HG02943 (cell line): ENCODE measurements around the gene HCN4.
"Not testable (repeated sequence)": the region's sequence is repeated elsewhere in the genome, so short reads cannot be mapped to it uniquely, and the experiment has no call there.

Experiments used
- ATAC-seq: cut with Tn5 transposase; IDR thresholded peaks from one replicate; pipeline ENCODE4 v1.9.1; 2021; ENCODE audit warnings: mild to moderate bottlenecking, low read depth, moderate library complexity; ENCODE audit not compliant: unreplicated experiment

The HCN4 gene

GRCh38 chr15:73303636-73304035, 65.1 kb downstream of the HCN4 start:
- ATAC-seq, result no peak

DNA sequence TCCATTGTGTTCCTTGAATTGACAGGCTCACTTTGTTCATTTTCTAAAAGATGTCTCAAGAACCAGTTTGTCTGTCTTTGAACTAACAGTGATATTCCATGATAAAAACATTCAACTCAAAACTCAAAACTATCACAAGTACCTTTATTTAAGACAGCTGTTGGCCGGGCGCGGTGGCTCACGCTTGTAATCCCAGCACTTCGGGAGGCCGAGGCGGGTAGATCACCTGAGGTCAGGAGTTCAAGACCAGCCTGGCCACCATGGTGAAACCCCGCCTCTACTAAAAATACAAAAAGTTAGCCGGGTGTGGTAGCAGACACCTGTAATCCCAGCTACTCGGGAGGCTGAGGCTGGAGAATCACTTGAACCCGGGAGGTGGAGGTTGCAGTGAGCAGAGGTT, 68.5 kb downstream of the HCN4 start:
- ATAC-seq, result not testable (repeated sequence)

DNA sequence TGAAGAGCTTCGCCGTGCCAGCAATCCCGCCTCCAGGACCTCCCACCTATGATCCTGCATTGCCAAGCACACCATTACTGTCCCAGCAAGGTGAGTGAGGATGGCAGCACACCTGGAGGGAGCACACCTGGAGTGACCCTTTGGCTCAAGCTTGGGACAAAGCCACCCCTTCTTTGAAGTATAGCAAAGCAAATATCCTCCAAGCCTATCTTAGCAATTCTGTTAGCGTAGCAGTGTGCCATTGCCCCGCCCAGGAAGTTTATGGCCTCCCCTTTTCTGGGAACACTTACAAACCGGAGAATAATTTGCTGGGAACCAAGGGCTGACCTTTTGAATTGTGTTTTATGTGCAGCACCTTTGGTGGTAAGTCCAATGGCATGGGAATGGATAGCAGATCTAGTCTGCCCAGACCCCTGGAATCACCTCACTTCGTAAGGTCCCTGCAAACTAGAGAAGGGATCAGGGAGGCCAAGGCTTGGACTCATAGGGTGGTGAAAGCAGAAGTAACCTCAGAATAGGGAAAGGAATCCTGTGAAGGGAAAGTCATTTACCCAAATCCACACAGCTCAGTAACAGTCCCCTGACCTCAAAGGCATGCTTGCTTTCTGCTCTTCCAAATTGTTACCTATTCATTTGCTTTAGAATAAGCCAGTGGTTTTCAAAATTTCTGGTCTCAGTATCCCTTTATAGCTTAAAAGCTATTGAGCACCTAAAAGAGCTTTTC, 70.1 kb downstream of the HCN4 start:
- ATAC-seq, result no peak

DNA sequence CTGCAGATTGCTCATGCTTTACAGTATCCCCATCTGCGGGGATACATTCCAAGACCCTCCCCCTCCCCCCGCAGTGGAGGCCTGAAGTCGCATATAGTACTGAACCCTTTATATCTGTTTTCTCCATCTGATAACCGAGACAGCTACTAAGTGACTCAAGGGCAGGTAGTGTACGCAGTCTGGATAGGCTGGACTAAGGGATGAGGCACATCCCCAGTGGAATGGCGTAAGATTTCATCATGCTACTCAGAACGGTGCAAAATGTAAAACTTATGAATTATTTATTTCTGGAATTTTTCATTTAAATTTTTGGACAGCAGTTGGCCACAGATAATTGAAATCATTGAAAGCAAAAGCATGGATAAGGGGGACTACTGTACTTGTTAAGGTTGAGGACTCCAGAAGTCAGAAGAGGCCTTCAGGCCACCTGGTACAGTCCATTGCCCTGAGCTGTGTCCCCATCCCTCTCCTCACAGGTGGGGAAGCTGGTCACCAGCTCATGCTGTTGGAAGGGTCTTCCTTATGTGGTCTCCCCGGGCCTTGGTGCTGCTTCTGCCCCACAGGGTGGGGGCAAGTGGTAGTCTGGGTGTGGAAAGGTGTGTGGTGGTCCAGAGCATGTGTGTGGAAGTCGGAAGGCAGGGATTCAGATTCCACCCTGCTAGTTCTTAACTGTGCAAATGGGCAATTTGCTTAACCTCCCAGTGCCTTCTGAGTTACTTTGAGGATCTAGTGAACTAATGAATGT, 72.0 kb downstream of the HCN4 start:
- ATAC-seq, result no peak

DNA sequence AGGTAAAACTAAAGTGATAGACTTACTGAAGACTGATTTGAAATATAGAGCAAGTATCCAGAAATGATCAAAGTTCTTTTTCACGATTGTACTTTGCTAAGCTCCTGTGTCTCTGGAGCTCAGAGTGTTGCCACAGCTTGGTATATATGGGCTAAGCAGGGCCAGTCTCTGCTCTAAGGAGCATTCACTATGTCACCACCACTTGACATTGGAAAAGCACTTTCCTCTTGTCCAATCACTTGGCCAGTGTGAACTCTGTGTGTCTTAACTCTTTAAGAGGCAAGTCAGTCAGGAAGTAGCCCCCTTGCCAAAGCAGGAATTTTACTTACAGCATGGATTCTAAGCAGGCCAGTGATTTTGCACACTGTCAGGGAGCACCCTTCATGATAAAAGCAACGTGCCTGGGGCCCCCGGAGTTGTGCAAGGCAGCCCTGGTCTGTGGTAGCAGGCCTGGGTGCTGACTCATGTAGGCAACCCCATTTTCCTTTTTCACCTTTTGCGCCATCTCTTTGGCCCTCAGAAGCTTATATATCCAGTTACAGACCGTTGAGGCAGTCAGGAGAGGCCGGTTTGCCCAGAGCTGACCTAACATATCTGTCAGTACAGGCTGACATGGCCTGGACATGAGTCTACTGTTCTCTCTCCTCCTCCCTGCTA, 73.0 kb downstream of the HCN4 start:
- ATAC-seq, result no peak

DNA sequence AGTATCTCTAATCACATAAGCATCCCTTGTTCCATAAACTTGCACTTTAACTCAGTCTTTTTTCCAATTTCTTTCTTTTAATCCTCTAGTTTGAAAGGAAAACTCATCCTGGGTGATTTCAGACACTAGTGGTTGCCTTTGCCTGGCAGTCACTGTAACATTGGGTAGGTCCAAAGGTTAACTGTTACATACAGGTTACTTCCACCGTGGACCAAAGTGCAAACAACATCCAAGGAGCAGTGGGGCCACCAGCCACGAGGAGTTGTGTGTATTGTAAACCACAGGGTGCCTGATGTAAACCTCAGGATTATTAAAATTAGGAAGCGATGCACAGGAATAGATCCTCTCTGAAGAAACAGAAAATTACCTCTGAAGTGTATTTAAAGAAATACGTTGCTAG, 75.0 kb downstream of the HCN4 start:
- no peak for ATAC-seq

GRCh38 chr15:73291441-73291840, 77.3 kb downstream of the HCN4 start:
- ATAC-seq, result no peak

DNA sequence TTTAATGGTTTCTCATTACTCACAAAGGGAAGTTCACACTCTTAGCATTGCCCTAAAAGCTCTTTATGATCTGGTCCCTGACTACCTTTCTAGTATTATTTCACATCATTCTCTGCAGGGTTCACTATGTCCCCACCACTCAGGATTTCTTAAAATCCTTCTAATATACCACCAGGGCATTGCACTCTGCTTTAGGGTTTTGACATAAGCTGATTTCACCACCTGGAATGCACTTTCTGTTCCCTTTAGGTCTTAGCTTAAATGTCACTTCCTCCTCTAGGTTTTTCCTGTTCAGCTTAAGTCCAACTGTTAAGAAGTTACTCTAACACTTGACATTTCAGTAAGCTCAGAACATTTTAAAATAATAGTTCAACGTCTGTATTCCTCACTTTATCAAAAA, 81.7 kb downstream of the HCN4 start:
- ATAC-seq, result no peak

GRCh38 chr15:73286311-73286710, 82.4 kb downstream of the HCN4 start:
- ATAC-seq, result no peak

GRCh38 chr15:73284090-73284716, 84.6 kb downstream of the HCN4 start:
- no peak for ATAC-seq

GRCh38 chr15:73283366-73283962, 85.3 kb downstream of the HCN4 start:
- no peak for ATAC-seq

- ATAC-seq, result no peak
These were observed 86.0 kb downstream of the HCN4 start for GRCh38 chr15:73282567-73283365.

DNA sequence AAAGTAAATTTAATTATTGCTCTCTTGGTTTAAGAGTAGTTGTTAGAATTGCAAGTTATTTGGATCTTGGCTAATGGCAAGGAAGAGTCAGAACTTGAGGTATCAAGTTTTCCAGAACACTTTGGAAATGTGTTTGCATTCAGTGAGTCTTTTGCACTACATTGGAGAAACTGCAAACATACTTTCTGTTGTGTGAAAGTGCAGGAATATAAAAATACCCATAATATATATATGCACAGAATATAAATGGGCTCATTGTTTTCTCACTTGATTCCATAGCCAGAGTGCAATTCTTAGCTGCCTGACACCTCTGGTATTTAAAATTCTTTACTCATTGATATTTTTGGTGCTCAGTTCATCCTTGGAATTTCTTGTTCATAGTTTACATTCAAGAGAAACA, 92.9 kb downstream of the HCN4 start:
- no peak for ATAC-seq

DNA sequence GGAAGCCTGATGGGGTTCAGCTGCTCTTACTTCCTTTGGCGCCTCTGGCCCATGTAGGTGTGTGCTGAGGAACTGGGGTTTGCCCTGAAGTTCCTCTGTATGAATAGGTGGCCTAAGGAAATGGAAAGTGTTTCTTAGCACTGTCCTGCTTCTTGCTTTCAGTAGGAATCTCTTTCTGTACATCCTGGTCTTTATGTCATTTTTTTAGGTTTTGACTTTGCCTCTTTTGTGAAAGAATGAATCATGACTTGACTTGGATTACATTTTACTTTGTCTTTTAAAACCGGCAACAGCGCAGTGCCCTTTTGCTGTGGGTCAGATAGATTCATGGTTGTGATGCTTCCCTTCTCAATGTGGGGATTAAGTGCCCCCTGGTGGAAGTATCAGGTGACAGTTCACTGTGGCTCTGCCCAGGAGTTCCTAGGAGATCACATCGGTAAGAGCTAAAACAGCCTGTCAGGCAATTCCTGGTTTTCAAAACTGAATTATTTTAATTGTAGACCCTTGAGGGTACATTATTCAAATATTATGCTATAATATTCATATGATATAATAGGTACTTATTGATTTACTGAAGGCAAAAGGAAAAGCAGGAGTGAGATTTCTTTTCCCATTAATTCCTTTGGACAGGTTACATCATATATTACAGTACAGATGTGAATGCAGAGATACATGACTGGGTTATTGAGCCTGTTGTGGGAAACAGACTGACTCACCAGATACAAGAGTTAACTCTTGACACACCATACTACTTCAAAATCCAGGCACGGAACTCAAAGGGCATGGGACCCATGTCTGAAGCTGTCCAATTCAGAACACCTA, 95.4 kb downstream of the HCN4 start:
- no peak for ATAC-seq

GRCh38 chr15:73270366-73271097, 98.2 kb downstream of the HCN4 start:
- ATAC-seq, result no peak
